Panc1 (cell line): Measurements from ENCODE around the gene AIG1. TPM values are rescaled to one million over a fixed set of nuclear protein-coding genes. Genes with fewer than 3 reads are reported as not detected.

Source experiments
- ATAC-seq: fragments of 200-7000 bp; cut with Tn5 transposase; 2 replicates; pipeline ENCODE4 v1.9.1; 2020; ENCODE audit warnings: mild to moderate bottlenecking, moderate library complexity
- BruUV-seq: library from RNA; stranded (reverse); fragments of 400-500 nt; replicated peaks from 2 replicates; lab custom pipeline; 2021; lab: Mats Ljungman, UMichigan
- CTCF ChIA-PET: fragments of 300-600 bp; sonication (Branson Sonifier 250); formaldehyde crosslinking; loops from one replicate; lab custom pipeline; 2022; ENCODE audit warnings: antibody characterized with exemption; lab: Charles Lee
- POLR2A ChIA-PET: fragments of 300-600 bp; sonication (Branson Sonifier 250); formaldehyde crosslinking; loops from one replicate; lab custom pipeline; 2022; ENCODE audit warnings: antibody characterized with exemption; lab: Charles Lee
- DNase-seq: peaks from one replicate; pipeline ENCODE4 v3.0.0-alpha.2; 2010; ENCODE audit warnings: low read depth, low spot score
- H3K27ac ChIP-seq: 2 replicates; pipeline ENCODE4 v1.5.1; 2011; ENCODE audit warnings: mild to moderate bottlenecking, low read length, inconsistent platforms
- H3K27me3 ChIP-seq: fragments of 200-500 bp; sonication (Bioruptor generic); 2 replicates; pipeline ENCODE4 v1.6.0; 2014; ENCODE audit warnings: low read length, inconsistent platforms; ENCODE audit not compliant: control insufficient read depth, insufficient read depth
- H3K36me3 ChIP-seq: fragments of 200-500 bp; sonication (Bioruptor generic); 2 replicates; pipeline ENCODE4 v1.5.1; 2014; ENCODE audit warnings: inconsistent platforms, mild to moderate bottlenecking, low read length, moderate library complexity; ENCODE audit not compliant: control insufficient read depth, insufficient read depth
- H3K4me1 ChIP-seq: 2 replicates; pipeline ENCODE4 v1.5.1; 2011; ENCODE audit warnings: inconsistent platforms, mild to moderate bottlenecking, low read length, moderate library complexity; ENCODE audit not compliant: control insufficient read depth, insufficient read depth
- H3K4me3 ChIP-seq, 2 experiments: 2 replicates each; pipeline ENCODE4 v1.5.1; 2011 to 2012; ENCODE audit warnings: low read depth in 2 of 2, low read length in 2 of 2, mild to moderate bottlenecking in 2 of 2, inconsistent platforms in 1 of 2, moderate library complexity in 1 of 2
- H3K9me3 ChIP-seq: fragments of 200-500 bp; sonication (Bioruptor generic); 2 replicates; pipeline ENCODE4 v1.5.1; 2014; ENCODE audit warnings: low read depth, mild to moderate bottlenecking, inconsistent platforms, low read length, moderate library complexity; ENCODE audit not compliant: control insufficient read depth, insufficient read depth
- POLR2AphosphoS5 ChIP-seq: IDR thresholded peaks from 2 replicates; pipeline ENCODE4 v1.6.1; 2012; ENCODE audit warnings: mild to moderate bottlenecking, low read depth, low read length, moderate library complexity
- REST ChIP-seq, 2 experiments: IDR thresholded peaks; 2 replicates each; pipeline ENCODE4 v1.6.1; 2011 to 2012; ENCODE audit warnings: low read depth in 2 of 2, control low read depth in 1 of 2, low read length in 1 of 2, mild to moderate bottlenecking in 1 of 2, moderate library complexity in 1 of 2; ENCODE audit not compliant: insufficient read depth in 1 of 2
- SIN3A ChIP-seq: IDR thresholded peaks from 2 replicates; pipeline ENCODE4 v1.6.1; 2012; ENCODE audit warnings: low read depth, mild to moderate bottlenecking, low read length, moderate library complexity, borderline replicate concordance; ENCODE audit not compliant: insufficient read depth
- TCF7L2 ChIP-seq: IDR thresholded peaks from 2 replicates; pipeline ENCODE4 v1.6.1; 2011; ENCODE audit warnings: mild to moderate bottlenecking, low read depth, low read length, inconsistent platforms
- in situ Hi-C: cut with HindIII; loops from 2 replicates; pipeline ENCODE4 v1.10.0; 2016; ENCODE audit warnings: low sequenced_read_pairs, low pct_unique_long_range_greater_than_20kb
- intact Hi-C: fragments of 100-400 bp; cut with micrococcal nuclease; formaldehyde crosslinking; loops from one replicate; pipeline ENCODE4 v1.10.0; 2022; ENCODE audit not compliant: unreplicated experiment
- total RNA-seq: library from RNA; stranded (reverse); gene quantifications from one replicate; pipeline ENCODE4 v1.2.1, GENCODE V29; 2021; ENCODE audit not compliant: unreplicated experiment
- TF ChIP-seq, protein P1 (sequence below): fragments of 450-650 bp; IDR thresholded peaks from 2 replicates; pipeline ENCODE4 v1.5.1; 2017; ENCODE audit warnings: mild to moderate bottlenecking

AIG1 gene
- total RNA-seq, 1 experiment from 2014 or later, result 23.9 TPM

DNA sequence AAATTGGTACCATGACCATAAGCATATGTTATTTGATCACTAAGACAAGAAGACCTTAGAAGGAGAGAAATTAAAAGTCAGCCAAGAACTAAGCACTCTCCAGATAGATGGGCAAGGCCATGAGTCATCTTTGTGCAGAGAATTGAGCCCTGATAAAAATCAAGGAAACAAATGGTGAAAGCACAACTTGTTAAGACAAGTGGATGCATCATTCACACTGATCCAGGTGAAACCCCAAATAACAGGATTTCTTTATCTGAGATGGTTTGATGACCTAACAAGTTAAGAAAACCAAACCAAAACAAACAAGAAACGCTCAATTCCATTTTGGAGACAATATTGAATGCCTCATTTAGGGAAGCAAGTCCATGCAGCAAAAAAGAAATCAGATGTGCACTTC lies 268.2 kb downstream of the AIG1 start:
- Histone ChIP-seq H3K4me3 (no peak overlapping the region), H3K36me3 (no peaks in the 10 kb centered on the region), H3K9me3 (no peaks in the 10 kb centered on the region), H3K27ac (no peak overlapping the region), H3K27me3 (no peaks in the 10 kb centered on the region), H3K4me1 (no peaks in the 10 kb centered on the region)
- ChIA-PET POLR2A (no interaction called here), CTCF (no interaction called here)
- ATAC-seq, result no peak
- in situ Hi-C loops, result no loop called here
- TF ChIP-seq SIN3A (no peak), TCF7L2 (no peak), POLR2AphosphoS5 (no peak), REST (IDR thresholded peaks at IDR 0.05; ENCODE audit: insufficient read depth in 1 of 2, low read depth in 2 of 2, low read length in 1 of 2) (no peak)
- TF ChIP-seq, protein P1, sequence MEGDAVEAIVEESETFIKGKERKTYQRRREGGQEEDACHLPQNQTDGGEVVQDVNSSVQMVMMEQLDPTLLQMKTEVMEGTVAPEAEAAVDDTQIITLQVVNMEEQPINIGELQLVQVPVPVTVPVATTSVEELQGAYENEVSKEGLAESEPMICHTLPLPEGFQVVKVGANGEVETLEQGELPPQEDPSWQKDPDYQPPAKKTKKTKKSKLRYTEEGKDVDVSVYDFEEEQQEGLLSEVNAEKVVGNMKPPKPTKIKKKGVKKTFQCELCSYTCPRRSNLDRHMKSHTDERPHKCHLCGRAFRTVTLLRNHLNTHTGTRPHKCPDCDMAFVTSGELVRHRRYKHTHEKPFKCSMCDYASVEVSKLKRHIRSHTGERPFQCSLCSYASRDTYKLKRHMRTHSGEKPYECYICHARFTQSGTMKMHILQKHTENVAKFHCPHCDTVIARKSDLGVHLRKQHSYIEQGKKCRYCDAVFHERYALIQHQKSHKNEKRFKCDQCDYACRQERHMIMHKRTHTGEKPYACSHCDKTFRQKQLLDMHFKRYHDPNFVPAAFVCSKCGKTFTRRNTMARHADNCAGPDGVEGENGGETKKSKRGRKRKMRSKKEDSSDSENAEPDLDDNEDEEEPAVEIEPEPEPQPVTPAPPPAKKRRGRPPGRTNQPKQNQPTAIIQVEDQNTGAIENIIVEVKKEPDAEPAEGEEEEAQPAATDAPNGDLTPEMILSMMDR, result no peak
- BruUV-seq, result no TSS peak
- intact Hi-C loops, result no loop called here
- DNase-seq, result no peak

DNA sequence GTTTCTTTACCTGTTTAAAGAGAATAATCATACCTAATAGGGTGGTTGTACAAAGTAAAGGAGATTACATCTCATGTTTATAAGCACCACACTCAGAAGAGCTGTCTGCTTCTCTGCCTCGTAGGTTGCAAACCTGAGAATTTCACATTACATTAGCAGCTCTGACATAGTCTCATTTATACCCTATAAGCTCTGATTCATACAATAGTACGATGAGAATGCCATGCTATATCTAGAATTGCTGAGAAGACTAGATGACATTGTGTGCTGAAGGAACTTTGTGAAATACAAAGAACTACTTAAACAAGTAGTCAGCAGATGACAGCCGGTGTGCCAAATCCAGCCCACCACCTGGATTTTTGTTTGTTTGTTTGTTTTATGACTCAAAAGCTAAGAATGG lies 268.6 kb downstream of the AIG1 start:
- in situ Hi-C loops, result no loop called here
- TF ChIP-seq, protein P1, result no peak
- TF ChIP-seq TCF7L2 (no peak), POLR2AphosphoS5 (no peak), SIN3A (no peak), REST (IDR thresholded peaks at IDR 0.05; ENCODE audit: insufficient read depth in 1 of 2, low read depth in 2 of 2, low read length in 1 of 2) (no peak)
- no peak overlapping the region for H3K4me3 ChIP-seq
- intact Hi-C loops, result no loop called here
- DNase-seq (no peak), ATAC-seq (no peak)
- BruUV-seq, result no TSS peak
- no peaks in the 10 kb centered on the region for H3K36me3 ChIP-seq
- H3K27me3 ChIP-seq, result no peaks in the 10 kb centered on the region
- ChIA-PET CTCF (no interaction called here), POLR2A (no interaction called here)
- no peak overlapping the region for H3K27ac ChIP-seq
- no peaks in the 10 kb centered on the region for H3K4me1 ChIP-seq
- H3K9me3 ChIP-seq, result no peaks in the 10 kb centered on the region
